GM03348 (cell line): ENCODE data around the gene SCN8A.
"Not testable (repeated sequence)": the region's sequence is repeated elsewhere in the genome, so short reads cannot be mapped to it uniquely, and the experiment has no call there.

Experiments used
- DNase-seq: peaks from one replicate; pipeline ENCODE4 v3.0.0; 2012; ENCODE audit warnings: low spot score

The SCN8A gene

GRCh38 chr12:51625370-51625769 is 34.3 kb downstream of the SCN8A start:
- no peak for DNase-seq

GRCh38 chr12:51626115-51626514 is 35.1 kb downstream of the SCN8A start:
- DNase-seq = no peak

GRCh38 chr12:51626629-51627028 is 35.6 kb downstream of the SCN8A start:
- DNase-seq = no peak

GRCh38 chr12:51630256-51630880 is 39.3 kb downstream of the SCN8A start:
- no peak for DNase-seq

GRCh38 chr12:51630986-51631385 is 40.0 kb downstream of the SCN8A start:
- DNase-seq = no peak

GRCh38 chr12:51631591-51631990 is 40.6 kb downstream of the SCN8A start:
- peak; percentile 52 for DNase-seq

- no peak for DNase-seq
Measured at GRCh38 chr12:51632623-51633022, 41.6 kb downstream of the SCN8A start.

GRCh38 chr12:51635346-51635745 is 44.3 kb downstream of the SCN8A start:
- DNase-seq = peak; percentile 29

- DNase-seq = peak; percentile 47
Measured at GRCh38 chr12:51636581-51636980, 45.5 kb downstream of the SCN8A start.

- no peak for DNase-seq
Measured at GRCh38 chr12:51636986-51637385, 46.0 kb downstream of the SCN8A start.

- DNase-seq = no peak
Measured at GRCh38 chr12:51639361-51639760, 48.3 kb downstream of the SCN8A start.

- no peak for DNase-seq
Measured at GRCh38 chr12:51642286-51642685, 51.3 kb downstream of the SCN8A start.

GRCh38 chr12:51643951-51644350 is 52.9 kb downstream of the SCN8A start:
- no peak for DNase-seq

- not testable (repeated sequence) for DNase-seq
Measured at GRCh38 chr12:51644691-51645090, 53.7 kb downstream of the SCN8A start.

GRCh38 chr12:51645961-51646360 is 54.9 kb downstream of the SCN8A start:
- no peak for DNase-seq

GRCh38 chr12:51647647-51648046 is 56.6 kb downstream of the SCN8A start:
- no peak for DNase-seq

GRCh38 chr12:51653431-51653830 is 62.4 kb downstream of the SCN8A start:
- DNase-seq = no peak

GRCh38 chr12:51661199-51661598 is 70.2 kb downstream of the SCN8A start:
- no peak for DNase-seq

- DNase-seq = no peak
Measured at GRCh38 chr12:51661836-51662235, 70.8 kb downstream of the SCN8A start.

- DNase-seq = no peak
Measured at GRCh38 chr12:51662728-51663154, 71.7 kb downstream of the SCN8A start.

- DNase-seq = no peak
Measured at GRCh38 chr12:51663390-51663789, 72.4 kb downstream of the SCN8A start.

GRCh38 chr12:51666696-51667095 is 75.7 kb downstream of the SCN8A start:
- DNase-seq = peak; percentile 31

- DNase-seq = no peak
Measured at GRCh38 chr12:51667269-51667668, 76.2 kb downstream of the SCN8A start.

GRCh38 chr12:51669271-51669670 is 78.2 kb downstream of the SCN8A start:
- no peak for DNase-seq

- DNase-seq = no peak
Measured at GRCh38 chr12:51669996-51670395, 79.0 kb downstream of the SCN8A start.
